GM12878 (cell line): ENCODE measurements around the gene PRRX1. TPM values are rescaled to one million over a fixed set of nuclear protein-coding genes. Genes with fewer than 3 reads are reported as not detected.

Source experiments
- BACH1 ChIP-seq: fragments of 450-650 bp; IDR thresholded peaks from 2 replicates; pipeline ENCODE4 v1.6.1; 2017; ENCODE audit warnings: mild to moderate bottlenecking, borderline replicate concordance
- CREB1 ChIP-seq: IDR thresholded peaks from 2 replicates; pipeline ENCODE4 v1.6.1; 2012; ENCODE audit warnings: low read depth, mild to moderate bottlenecking, inconsistent platforms
- CREM ChIP-seq: IDR thresholded peaks from 2 replicates; pipeline ENCODE4 v1.6.1; 2014; ENCODE audit warnings: antibody characterized with exemption, low read depth
- FOXM1 ChIP-seq: IDR thresholded peaks from 2 replicates; pipeline ENCODE4 v1.6.1; 2012; ENCODE audit warnings: low read depth, mild to moderate bottlenecking, inconsistent platforms, low read length, moderate library complexity
- IRF3 ChIP-seq: fragments of 450-650 bp; IDR thresholded peaks from 2 replicates; pipeline ENCODE4 v1.6.1; 2014; ENCODE audit warnings: mild to moderate bottlenecking
- MEF2A ChIP-seq: IDR thresholded peaks from 2 replicates; pipeline ENCODE4 v1.6.1; 2011; ENCODE audit warnings: low read depth, mild to moderate bottlenecking, low read length, moderate library complexity; ENCODE audit not compliant: insufficient read depth
- MXI1 ChIP-seq: fragments of 150-350 bp; IDR thresholded peaks from 2 replicates; pipeline ENCODE4 v1.6.1; 2011; ENCODE audit warnings: low read depth, mild to moderate bottlenecking, inconsistent platforms, low read length, improper control_type of control experiment
- NBN ChIP-seq: fragments of 450-650 bp; IDR thresholded peaks from 2 replicates; pipeline ENCODE4 v1.6.1; 2016
- RAD21 ChIP-seq: IDR thresholded peaks from 2 replicates; pipeline ENCODE4 v1.6.1; 2011; ENCODE audit warnings: mild to moderate bottlenecking, low read depth, low read length, moderate library complexity; ENCODE audit not compliant: insufficient read depth
- RFX5 ChIP-seq: IDR thresholded peaks from 2 replicates; pipeline ENCODE4 v1.6.1; 2011; ENCODE audit warnings: low read depth, low read length, improper control_type of control experiment
- SKIL ChIP-seq: fragments of 450-650 bp; IDR thresholded peaks from 2 replicates; pipeline ENCODE4 v1.6.1; 2017; ENCODE audit warnings: mild to moderate bottlenecking, low read depth, inconsistent platforms; ENCODE audit not compliant: poor library complexity, severe bottlenecking
- SMAD5 ChIP-seq: IDR thresholded peaks from 2 replicates; pipeline ENCODE4 v1.6.1; 2016; ENCODE audit warnings: antibody characterized with exemption, low read depth
- SMARCA5 ChIP-seq: fragments of 450-650 bp; IDR thresholded peaks from 2 replicates; pipeline ENCODE4 v1.6.1; 2017; ENCODE audit warnings: mild to moderate bottlenecking
- SMC3 ChIP-seq: IDR thresholded peaks from 2 replicates; pipeline ENCODE4 v1.6.1; 2011; ENCODE audit warnings: low read length, improper control_type of control experiment, borderline replicate concordance
- ZBTB33 ChIP-seq: fragments of 450-650 bp; IDR thresholded peaks from 2 replicates; pipeline ENCODE4 v1.6.1; 2017; ENCODE audit warnings: mild to moderate bottlenecking
- ZBTB4 ChIP-seq: fragments of 450-650 bp; formaldehyde crosslinking; IDR thresholded peaks from 2 replicates; pipeline ENCODE4 v1.4.0; 2022; ENCODE audit warnings: mild to moderate bottlenecking, moderate library complexity
- ZSCAN29 ChIP-seq: fragments of 450-650 bp; IDR thresholded peaks from 2 replicates; pipeline ENCODE4 v1.6.1; 2017; ENCODE audit warnings: mild to moderate bottlenecking, moderate library complexity
- polyA plus RNA-seq, 11 experiments: library from polyadenylated mRNA; depleted of rRNA in 4 of 11; unstranded in 6 of 11; stranded (reverse) in 5 of 11; fragments of >200 nt; fragmentation: Nextera tagmentation in 4 of 11; fragmentation: Illumina TruSeq in 1 of 11; extraction: Ambion mirVana in 4 of 11; extraction: Trizol in 1 of 11; gene quantifications; 1 replicate in 1 of 11; 2 replicates in 10 of 11; pipeline versions ENCODE4 v1.2.1 to v1.2.3, GENCODE V29; 2011 to 2016; ENCODE audit warnings: inconsistent platforms in 2 of 11, missing spikeins in 2 of 11, low read depth in 1 of 11
- total RNA-seq, 4 experiments: library from RNA; depleted of rRNA in 3 of 4; stranded (reverse); fragments of >200 nt in 3 of 4; fragmentation: Illumina TruSeq in 1 of 4; extraction: Trizol in 1 of 4; gene quantifications; 2 replicates each; pipeline versions ENCODE4 v1.2.1 to v1.2.3, GENCODE V29; 2013 to 2021

Gene PRRX1
- total and polyA plus RNA-seq, 10 of the 15 experiments (the other 5 are each of a cell fraction or from before 2014, with no cell fraction given), result 0.42 to 64.6 (median 1.5) TPM

- TF ChIP-seq IRF3 (no peak), ZSCAN29 (no peak), NBN (peak; percentile 42; the same call in 1 of the 2 replicates), MXI1 (0 out of 2 replicates have a peak, but pooled peaks have one; percentile 27), ZBTB4 (no peak), SMARCA5 (peak; percentile 71; the same call in 1 of the 2 replicates), RFX5 (no peak), SMAD5 (no peak), BACH1 (no peak), FOXM1 (no peak), CREM (no peak), RAD21 (peak; percentile 51), ZBTB33 (peak; percentile 91), SKIL (peak; percentile 47), SMC3 (peak; percentile 36; the same call in 1 of the 2 replicates), MEF2A (no peak), CREB1 (no peak)
Observed at GRCh38 chr1:170670802-170671628, 7.1 kb downstream of the PRRX1 start (continued).
